ENCODE measurements around the gene KLRG1.

KLRG1 gene

DNA sequence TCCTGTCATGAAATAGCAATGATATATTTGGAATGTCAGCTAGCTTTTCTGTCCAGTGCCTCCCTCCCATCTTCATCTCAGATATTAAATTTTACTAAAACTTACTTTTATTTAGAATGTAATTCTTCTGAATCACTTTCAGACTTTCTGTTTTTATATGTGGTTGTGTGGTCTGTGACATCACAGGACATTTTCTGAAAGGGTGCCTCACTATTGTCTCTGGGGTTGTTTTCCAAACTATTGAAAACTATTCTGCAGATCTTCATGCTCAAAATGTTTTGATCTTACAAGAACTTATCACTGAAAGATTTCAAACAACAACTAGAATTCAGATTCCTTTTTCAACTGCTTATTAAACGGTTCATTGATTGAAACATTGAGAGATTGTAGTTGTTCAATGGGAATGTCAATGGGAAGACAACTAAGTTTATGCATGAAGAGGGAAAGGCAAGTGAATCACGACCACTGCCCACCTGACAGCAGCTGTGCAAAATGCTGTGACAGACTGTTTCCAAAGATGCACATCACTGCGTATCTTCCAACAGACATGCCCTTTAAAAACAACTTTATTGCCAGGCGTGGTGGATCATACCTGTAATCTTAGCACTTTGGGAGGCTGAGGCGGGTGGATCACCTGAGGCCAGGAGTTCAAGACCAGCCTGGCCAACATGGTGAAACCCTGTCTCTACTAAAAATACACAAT lies 51.3 kb downstream of the KLRG1 start:
- DNase-seq (ENCODE audit: low read depth, low spot score) = no peak

GRCh38 chr12:9041321-9041720 lies 52.0 kb downstream of the KLRG1 start:
- no peak for DNase-seq (ENCODE audit: low read depth, low spot score)

- no peak for DNase-seq (ENCODE audit: low read depth, low spot score)
Measured at GRCh38 chr12:9043766-9044165, 54.4 kb downstream of the KLRG1 start.

DNA sequence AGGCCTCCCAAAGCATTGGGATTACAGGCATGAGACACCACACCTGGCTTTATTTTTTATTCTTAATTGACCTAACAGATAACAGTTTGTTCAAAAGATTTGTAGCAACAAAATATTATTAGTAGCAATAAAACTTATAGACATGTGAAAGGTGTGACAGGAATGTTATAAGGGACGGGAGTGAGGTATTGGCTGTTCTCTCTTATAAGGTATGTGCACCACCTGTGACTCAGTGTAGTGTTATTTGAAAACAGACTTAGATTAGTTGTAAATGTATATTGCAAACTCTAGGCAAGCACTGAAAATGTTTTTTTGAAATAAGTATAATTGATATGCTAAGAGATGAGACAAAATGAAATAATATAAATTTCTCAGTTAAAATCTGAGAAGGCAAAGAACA lies 57.8 kb downstream of the KLRG1 start:
- DNase-seq (ENCODE audit: low read depth, low spot score) = no peak

DNA sequence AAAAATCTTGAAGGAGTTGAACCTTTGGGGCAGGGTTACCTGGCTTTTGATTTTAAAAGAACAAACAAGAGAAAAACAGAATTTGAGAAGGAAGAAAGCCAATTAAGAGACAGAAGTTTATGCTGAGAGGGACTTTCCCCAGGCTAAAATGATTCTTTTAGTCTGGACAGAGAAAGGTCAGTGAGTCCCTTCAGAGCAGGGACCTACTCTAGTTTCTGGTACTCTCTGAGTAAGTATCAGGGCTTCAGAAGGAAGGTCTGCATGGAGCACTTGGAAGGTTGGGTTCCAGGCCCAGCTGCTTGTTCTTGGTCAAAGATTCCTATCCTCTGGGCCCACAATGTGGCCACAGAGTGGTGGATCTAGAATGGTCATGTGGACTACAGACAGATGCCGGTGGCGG lies 59.6 kb downstream of the KLRG1 start:
- no peak for DNase-seq (ENCODE audit: low read depth, low spot score)

DNA sequence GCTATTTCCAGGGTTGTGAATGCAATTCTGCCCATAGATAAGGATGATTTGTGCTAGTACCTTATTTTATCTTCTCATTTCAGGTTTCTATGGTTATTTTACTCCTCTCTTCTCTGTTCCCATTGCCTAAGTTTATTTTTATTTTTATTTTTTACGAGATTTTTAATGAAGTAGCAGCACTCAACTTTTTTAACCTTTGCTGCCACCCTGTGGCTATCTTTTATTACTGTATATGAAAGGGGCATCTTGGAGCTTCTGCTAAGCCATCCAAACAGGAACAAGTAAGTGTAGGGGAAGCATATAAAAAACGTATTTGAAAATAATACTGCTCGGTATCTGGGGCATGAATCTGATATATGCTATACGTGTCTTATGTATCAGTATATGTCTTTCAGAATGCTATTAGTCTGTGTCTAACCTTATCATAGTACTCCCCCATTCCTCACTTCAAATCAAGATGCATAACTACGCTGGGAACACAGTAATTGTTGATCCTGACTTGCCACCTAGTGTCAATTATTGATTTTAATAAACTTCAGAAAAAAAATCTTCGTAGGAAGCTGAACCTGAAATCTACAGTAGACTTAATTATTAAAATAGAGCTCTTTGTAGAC lies 60.3 kb downstream of the KLRG1 start:
- no peak for DNase-seq (ENCODE audit: low read depth, low spot score)

DNA sequence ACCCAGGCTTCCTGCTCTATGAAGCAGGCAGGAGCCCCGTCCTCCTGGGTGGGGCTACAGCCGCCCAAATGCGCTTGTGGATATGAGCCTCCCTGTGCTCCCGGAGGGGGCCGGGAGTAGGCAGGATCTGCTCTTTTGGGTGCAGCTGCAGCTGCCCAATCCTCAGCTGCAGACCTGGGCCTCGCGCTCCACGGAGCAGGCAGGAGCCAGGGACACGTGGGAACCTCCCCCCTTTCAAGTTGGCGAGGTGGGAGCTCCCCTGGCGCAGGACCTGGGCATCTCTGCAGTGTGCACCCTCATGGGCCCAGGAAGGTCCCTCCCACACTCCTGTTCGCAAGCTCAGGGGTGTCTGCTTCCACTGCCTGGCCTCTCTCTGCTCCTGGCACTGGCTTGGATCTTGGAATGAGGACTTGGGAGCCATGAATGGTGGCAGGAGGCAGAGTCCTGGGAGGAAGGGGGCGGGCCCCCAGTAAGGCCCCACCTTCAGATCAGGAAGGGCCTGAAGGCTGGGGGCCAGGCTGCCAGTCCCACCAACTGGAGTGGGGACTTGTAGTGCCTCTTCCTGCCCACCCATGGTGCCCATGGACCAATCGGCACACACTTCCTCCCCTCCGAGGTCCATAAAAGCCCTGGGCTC lies 61.3 kb downstream of the KLRG1 start:
- no peak for DNase-seq (ENCODE audit: low read depth, low spot score)

DNA sequence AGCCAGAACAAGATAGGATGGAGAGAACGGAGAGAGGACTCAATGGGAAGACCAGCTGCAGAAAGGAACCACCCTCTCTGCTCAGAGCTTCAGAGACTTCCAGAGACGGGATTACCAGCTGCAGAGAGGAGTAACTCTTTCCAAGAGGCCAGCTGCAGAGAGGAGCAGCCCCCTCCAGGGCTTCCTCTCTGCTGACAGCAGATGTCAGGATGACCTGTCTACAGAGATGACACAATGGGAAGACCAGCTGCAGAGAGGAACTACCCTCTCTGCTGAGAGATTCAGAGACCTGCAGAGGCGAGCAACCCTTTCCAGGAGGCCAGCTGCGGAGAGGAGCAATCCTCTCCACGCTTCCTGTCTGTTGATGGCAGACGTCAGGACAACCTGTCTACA lies 61.8 kb downstream of the KLRG1 start:
- DNase-seq (ENCODE audit: low read depth, low spot score) = no peak

- no peak for DNase-seq (ENCODE audit: low read depth, low spot score)
Measured at GRCh38 chr12:9052610-9053009, 63.3 kb downstream of the KLRG1 start.

Measured in ELF-1 (cell line).